Activated CD8-positive, alpha-beta T cell treated with anti-CD3 and anti-CD28 coated beads for 36 hours (primary cell): ENCODE data around the gene KCNN2. TPM values are rescaled to one million over a fixed set of nuclear protein-coding genes. Genes with fewer than 3 reads are reported as not detected.

Source experiments
- ATAC-seq: fragments of 200-7000 bp; cut with Tn5 transposase; one replicate; pipeline ENCODE4 v1.10.0; 2021; ENCODE audit warnings: mild to moderate bottlenecking, moderate library complexity
- CTCF ChIA-PET: fragments of 350-600 bp; sonication (Branson Sonifier 250); formaldehyde crosslinking; loops from one replicate; lab custom pipeline; 2021; ENCODE audit warnings: antibody characterized with exemption; lab: Charles Lee
- POLR2A ChIA-PET: fragments of 350-600 bp; sonication (Branson Sonifier 250); formaldehyde crosslinking; loops from one replicate; lab custom pipeline; 2021; ENCODE audit warnings: antibody characterized with exemption; lab: Charles Lee
- DNase-seq: peaks from one replicate; pipeline ENCODE4 v3.0.0-alpha.2; 2020
- H3K27ac Mint-ChIP-seq: one replicate; pipeline ENCODE4 v1.8.0; 2021; ENCODE audit warnings: mild to moderate bottlenecking, mixed read lengths
- H3K27me3 Mint-ChIP-seq: one replicate; pipeline ENCODE4 v1.8.0; 2021; ENCODE audit warnings: mixed read lengths
- H3K36me3 Mint-ChIP-seq: one replicate; pipeline ENCODE4 v1.8.0; 2021; ENCODE audit warnings: low read depth, mixed read lengths
- H3K4me1 Mint-ChIP-seq: one replicate; pipeline ENCODE4 v1.8.0; 2021; ENCODE audit warnings: low read depth, mixed read lengths
- H3K4me3 Mint-ChIP-seq: one replicate; pipeline ENCODE4 v1.8.0; 2021; ENCODE audit warnings: mild to moderate bottlenecking, moderate library complexity, mixed read lengths
- H3K9me3 Mint-ChIP-seq: one replicate; pipeline ENCODE4 v1.8.0; 2021; ENCODE audit warnings: mixed read lengths
- intact Hi-C: fragments of 100-400 bp; cut with micrococcal nuclease; formaldehyde crosslinking; loops from one replicate; pipeline ENCODE4 v1.10.0; 2022
- total RNA-seq, 2 experiments: library from RNA; stranded (reverse); gene quantifications; one replicate each; pipeline ENCODE4 v1.2.3, GENCODE V29; 2021
- TF ChIP-seq, protein P1 (sequence below): fragments of 200-600 bp; IDR thresholded peaks from one replicate; pipeline ENCODE4 v1.8.0; 2022; ENCODE audit warnings: antibody characterized with exemption, mild to moderate bottlenecking

The KCNN2 gene
- total RNA-seq, 2 experiments from 2014 or later: not detected

DNA sequence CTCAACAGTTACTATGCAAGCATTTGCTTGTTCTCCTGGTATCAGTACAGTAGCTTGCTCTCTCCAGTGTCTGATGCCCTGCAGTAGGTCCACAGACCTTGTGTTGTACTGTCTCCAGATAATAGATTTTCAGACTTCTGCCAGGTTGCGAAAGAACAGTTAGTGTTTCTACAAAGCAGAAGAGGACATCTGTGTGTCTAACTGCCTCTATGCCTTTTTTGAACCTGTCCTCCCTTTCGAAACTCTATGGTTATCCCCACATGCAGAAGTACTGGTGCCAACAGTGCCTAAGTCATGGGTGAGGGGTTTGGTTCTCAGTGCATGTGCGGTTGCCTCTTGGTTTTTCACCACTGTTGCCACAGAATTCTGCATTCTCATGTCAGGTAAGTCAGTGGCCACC, 45.9 kb downstream of the KCNN2 start:
- no peaks in the 10 kb centered on the region for H3K36me3 Mint-ChIP-seq
- no peaks in the 10 kb centered on the region for H3K9me3 Mint-ChIP-seq
- no peak overlapping the region for H3K27ac Mint-ChIP-seq
- intact Hi-C loops: no loop called here
- no peak for ATAC-seq
- TF ChIP-seq, protein P1, sequence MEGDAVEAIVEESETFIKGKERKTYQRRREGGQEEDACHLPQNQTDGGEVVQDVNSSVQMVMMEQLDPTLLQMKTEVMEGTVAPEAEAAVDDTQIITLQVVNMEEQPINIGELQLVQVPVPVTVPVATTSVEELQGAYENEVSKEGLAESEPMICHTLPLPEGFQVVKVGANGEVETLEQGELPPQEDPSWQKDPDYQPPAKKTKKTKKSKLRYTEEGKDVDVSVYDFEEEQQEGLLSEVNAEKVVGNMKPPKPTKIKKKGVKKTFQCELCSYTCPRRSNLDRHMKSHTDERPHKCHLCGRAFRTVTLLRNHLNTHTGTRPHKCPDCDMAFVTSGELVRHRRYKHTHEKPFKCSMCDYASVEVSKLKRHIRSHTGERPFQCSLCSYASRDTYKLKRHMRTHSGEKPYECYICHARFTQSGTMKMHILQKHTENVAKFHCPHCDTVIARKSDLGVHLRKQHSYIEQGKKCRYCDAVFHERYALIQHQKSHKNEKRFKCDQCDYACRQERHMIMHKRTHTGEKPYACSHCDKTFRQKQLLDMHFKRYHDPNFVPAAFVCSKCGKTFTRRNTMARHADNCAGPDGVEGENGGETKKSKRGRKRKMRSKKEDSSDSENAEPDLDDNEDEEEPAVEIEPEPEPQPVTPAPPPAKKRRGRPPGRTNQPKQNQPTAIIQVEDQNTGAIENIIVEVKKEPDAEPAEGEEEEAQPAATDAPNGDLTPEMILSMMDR: no peak
- H3K4me3 Mint-ChIP-seq: no peak overlapping the region
- ChIA-PET CTCF (no interaction called here), POLR2A (no interaction called here)
- H3K27me3 Mint-ChIP-seq: peaks cover 1% of the 10 kb centered on the region
- no peak for DNase-seq
- H3K4me1 Mint-ChIP-seq: no peaks in the 10 kb centered on the region

DNA sequence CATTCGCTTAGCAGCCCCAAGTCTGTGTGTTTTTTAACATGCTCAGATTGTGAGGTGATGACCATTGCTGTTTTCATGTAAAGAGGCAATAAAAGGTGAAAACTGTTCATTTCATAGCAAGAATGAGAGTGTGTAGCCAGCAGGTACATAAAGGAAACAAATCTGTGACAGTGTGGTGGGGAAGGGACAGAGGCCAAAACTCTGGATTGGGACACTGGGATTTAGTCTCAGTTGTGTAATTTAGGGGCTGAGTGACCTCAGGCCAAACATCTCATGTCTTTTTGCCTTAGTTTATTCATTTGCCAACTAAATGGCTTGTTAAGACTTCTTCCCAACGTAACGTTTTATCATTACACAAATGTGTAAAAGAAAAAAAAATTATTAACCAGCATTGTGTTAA, 47.0 kb downstream of the KCNN2 start:
- intact Hi-C loops: no loop called here
- TF ChIP-seq, protein P1: no peak
- peaks cover 1% of the 10 kb centered on the region for H3K27me3 Mint-ChIP-seq
- no peak overlapping the region for H3K4me3 Mint-ChIP-seq
- DNase-seq (no peak), ATAC-seq (no peak)
- H3K36me3 Mint-ChIP-seq: no peaks in the 10 kb centered on the region
- POLR2A ChIA-PET: no interaction called here
- no peaks in the 10 kb centered on the region for H3K4me1 Mint-ChIP-seq
- CTCF ChIA-PET: no interaction called here
- H3K27ac Mint-ChIP-seq: no peak overlapping the region
- no peaks in the 10 kb centered on the region for H3K9me3 Mint-ChIP-seq

GRCh38 chr5:114411380-114411931, 49.6 kb downstream of the KCNN2 start:
- Mint-ChIP-seq H3K27ac (no peak overlapping the region), H3K4me3 (no peak overlapping the region), H3K27me3 (peaks cover 1% of the 10 kb centered on the region), H3K36me3 (no peaks in the 10 kb centered on the region), H3K9me3 (no peaks in the 10 kb centered on the region), H3K4me1 (no peaks in the 10 kb centered on the region)
- POLR2A ChIA-PET: interaction anchor here (0.6 kb wide), 1 partner anchor 293 kb away, joined by 3 read pairs; no protein-coding TSS in a partner anchor
- intact Hi-C loops: no loop called here
- CTCF ChIA-PET: no interaction called here
- TF ChIP-seq, protein P1: no peak
- DNase-seq (no peak), ATAC-seq (no peak)

DNA sequence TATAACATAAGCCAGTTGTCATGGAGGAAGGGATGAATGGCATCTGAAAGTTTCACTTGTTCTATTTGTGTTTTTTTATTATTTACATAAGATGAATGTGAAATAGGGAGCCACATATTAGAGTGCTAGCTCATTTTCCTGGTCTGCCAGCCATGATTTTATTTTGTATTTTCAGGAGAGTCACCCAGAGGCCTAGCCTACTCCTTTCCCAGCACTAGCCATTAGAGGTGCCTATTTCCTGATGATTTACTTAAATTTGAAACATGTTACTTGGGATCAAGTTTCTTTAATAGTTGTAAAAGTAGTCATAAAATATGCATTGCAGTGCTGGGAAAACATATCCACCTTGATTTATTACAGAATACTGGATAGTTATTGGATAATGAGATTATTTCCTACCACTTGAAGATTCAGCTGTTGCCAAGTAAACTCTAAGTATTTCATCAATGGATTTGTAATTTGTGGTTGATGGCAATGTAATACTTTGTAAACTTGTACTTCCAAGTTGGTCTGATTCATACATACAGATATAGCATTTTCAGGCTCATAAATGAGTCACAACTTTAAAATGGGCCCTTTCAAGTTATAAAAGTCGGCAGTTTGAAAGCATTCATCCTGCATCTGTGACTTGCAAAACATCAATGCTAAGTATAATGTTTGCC, 50.8 kb downstream of the KCNN2 start:
- no peaks in the 10 kb centered on the region for H3K4me1 Mint-ChIP-seq
- TF ChIP-seq, protein P1: no peak
- no peak overlapping the region for H3K27ac Mint-ChIP-seq
- ChIA-PET CTCF (no interaction called here), POLR2A (no interaction called here)
- DNase-seq: no peak
- ATAC-seq: no peak
- peaks cover 1% of the 10 kb centered on the region for H3K27me3 Mint-ChIP-seq
- no peaks in the 10 kb centered on the region for H3K36me3 Mint-ChIP-seq
- intact Hi-C loops: no loop called here
- no peaks in the 10 kb centered on the region for H3K9me3 Mint-ChIP-seq
- H3K4me3 Mint-ChIP-seq: no peak overlapping the region

GRCh38 chr5:114415760-114416159, 53.9 kb downstream of the KCNN2 start:
- ATAC-seq (no peak), DNase-seq (no peak)
- intact Hi-C loops: no loop called here
- Mint-ChIP-seq H3K27me3 (no peaks in the 10 kb centered on the region), H3K4me3 (no peak overlapping the region), H3K36me3 (no peaks in the 10 kb centered on the region), H3K9me3 (no peaks in the 10 kb centered on the region), H3K4me1 (no peaks in the 10 kb centered on the region), H3K27ac (no peak overlapping the region)
- TF ChIP-seq, protein P1: no peak
- ChIA-PET CTCF (no interaction called here), POLR2A (no interaction called here)
